Measurements from ENCODE around the gene GOLGA2.
"Not testable (repeated sequence)": the region's sequence is repeated elsewhere in the genome, so short reads cannot be mapped to it uniquely, and the experiment has no call there.

Gene GOLGA2

DNA sequence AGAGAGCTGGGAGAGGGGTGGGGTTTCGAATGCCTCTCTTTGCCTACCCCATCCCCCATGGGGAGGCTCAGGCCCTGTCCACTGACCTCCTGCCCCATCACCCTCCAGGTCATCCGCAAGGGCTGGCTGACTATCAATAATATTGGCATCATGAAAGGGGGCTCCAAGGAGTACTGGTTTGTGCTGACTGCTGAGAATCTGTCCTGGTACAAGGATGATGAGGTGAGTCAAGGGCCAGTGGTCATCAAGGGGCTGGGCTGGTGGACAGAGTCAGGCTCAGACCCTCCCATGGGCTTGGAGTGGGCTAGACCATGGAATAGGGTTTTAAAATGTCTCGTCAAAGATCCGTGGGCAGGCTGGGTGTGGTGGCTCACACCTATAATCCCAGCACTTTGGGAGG lies 33.7 kb downstream of the GOLGA2 start:
- no peak for DNase-seq (ENCODE audit: low spot score)

DNA sequence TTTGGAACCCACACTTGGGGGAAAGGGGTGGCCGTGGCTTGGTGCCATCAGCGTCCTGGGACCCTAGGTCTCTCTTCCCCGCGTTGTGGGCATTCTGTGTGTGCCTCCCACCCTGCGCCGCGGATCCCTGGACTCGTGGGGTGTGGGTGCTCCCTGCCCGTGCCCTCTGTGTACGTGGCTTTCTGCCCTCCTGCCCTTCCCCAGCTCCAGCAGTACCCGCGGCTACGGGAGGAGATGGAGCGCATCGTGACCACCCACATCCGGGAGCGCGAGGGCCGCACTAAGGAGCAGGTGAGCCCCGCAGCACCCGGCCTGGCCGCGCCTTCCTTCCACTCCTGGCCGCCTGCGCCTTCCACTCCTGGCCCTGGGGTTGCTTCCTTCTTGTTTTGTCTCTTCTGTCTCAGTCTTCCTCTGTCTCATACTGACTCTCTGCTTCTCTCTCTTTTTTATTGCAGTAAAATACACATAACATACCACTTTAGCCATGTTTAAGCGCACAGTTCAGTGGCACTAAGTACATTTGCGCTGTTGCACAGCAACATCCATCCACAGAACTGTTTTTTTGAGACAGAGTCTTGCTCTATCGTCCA lies 41.9 kb downstream of the GOLGA2 start:
- no peak for DNase-seq (ENCODE audit: low spot score)

DNA sequence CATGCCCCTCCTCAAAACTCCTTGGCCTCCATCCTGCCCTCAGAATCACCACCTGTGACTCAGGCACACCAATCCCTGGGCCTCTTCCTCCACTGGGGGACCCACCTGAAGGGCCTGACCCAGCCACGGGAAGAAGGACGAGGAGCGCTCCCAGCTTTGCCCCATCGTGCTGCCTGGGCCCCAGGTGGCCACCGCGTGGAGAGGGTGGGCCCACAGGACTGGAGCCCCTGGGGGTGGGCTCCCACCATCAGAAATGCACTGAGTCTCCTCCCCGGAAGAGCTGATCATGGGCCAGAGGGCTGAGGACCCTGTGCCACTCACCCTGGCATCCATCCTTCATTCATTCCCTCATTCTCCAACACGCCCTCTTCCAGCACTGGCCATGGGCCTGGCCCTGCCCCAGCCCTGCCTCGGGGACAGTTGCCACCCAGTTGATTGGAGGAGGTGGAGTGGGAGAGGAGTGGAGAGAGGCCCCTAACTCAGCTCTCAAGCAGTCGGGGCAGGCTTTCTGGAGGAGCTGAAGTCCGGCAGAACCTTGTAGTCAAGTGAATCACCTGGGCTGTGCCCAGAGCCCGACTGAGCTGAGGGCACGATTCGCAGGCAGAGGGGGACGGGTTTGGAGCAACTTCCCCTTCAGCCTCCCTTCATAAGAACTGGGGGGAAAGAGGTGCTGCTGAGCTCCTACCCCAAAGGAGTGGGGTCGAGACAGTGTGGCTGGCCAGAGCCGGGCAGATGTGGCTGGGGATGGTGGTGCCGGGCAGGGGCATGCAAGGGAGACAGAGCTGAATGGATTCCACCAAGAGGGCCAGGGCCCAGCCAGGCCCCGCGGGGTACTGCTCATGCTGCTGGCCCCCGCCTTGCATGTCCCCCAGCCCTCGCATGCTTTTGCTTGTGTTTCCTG lies 43.0 kb downstream of the GOLGA2 start:
- DNase-seq (ENCODE audit: low spot score) = no peak

DNA sequence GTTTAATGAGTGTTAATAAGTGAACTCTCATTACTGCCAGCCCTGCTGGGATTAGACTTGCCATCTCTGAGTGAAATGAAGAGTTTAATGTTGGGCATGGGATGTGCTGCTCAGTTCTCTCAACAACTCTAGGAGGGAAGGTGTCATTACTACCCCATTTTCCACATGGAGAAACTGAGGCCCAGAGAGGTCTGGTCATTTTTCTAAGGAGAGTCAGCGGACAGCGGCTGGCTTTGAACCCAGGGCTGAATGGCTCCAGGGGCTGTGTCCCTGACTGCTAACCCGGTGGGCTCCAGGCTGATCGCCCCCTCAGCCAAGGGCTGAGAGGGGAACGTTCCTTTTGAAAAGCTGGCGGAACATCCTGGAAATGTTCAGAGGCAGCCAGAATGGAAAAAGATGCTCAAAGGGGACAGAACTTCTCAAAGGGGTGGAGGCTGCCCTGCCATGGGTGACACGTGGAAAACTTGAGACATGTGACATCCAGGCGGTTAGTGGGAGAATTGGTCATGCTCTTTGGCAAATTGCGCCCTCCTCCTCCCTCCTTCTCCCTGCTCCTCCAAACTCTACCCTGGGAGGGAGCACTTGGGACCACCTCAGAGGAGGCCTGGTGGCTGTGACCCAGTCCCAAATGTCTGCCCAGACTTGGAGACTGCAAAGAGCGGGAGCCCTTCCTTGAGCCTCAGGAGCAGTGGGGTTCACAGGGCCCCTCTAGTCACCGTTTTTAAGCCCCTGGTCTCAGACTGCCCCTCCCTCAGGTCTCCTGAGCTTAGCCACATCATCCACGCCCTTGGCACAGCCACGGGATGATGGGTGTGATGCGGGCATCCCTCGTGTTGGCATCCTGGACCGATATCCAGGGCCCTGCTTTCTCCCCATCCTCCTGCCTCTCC lies 43.9 kb downstream of the GOLGA2 start:
- DNase-seq (ENCODE audit: low spot score) = no peak

DNA sequence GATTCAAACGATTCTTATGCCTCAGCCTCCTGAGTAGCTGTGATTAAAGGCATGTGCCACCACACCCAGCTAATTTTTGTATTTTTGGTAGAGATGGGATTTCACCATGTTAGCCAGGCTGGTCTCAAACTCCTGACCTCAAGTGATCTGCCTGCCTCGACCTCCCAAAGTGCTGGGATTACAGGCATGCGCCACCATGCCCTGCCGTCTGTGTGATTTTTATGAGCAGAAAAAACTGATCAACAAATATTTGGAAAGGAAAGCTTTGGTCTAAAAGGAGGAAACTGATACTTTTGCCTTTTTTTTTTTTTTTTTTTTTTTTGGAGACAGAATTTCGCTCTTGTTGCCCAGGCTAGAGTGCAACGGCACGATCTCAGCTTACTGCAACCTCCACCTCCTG lies 44.9 kb downstream of the GOLGA2 start:
- not testable (repeated sequence) for DNase-seq (ENCODE audit: low spot score)

DNA sequence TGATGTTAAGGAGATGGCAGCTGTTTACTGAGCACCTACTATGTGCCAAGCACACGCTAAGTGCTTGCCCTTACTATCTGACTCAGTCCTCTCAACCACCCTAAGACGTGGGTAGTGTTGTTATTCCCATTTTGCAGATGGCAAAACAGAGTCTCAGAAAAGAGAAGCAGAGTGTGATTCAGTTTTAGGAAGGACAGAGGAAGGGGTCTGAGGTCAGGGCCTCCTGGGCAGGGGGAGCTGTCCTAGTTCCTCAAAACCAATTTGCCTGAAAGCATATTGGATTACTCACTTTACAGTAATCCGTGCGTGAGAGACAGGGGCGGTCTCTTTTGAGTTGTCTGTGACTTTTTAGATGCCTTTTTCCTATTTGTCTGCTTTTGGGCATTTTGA lies 49.4 kb downstream of the GOLGA2 start:
- DNase-seq (ENCODE audit: low spot score) = no peak

DNA sequence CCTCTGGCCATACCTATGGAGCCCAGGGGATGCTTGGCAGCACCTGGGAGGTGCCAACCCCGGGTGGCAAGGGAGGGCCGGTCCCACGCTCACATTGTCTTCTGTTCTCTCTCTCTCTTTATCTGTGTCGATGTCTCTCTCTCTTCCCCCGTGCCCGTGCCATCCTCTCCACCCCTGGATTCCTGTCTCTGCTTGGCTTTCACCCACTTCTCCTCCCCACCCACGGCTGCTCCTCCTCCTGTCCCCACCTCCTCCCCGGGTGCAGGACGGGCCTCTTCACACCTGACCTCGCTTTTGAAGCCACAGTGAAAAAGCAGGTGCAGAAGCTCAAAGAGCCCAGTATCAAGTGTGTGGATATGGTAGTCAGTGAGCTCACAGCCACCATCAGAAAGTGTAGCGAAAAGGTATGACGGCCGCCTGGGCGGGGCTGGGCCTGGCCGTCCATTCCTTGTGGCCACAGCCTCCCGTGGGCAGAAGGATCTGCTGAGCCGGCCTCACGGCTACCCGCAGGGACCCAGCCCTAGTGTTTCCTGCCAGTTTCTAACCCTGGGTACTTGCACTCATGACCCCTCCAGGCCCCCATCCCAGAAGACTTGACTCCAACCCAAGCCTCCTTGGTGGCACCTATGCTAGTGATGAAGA lies 49.9 kb downstream of the GOLGA2 start:
- no peak for DNase-seq (ENCODE audit: low spot score)

DNA sequence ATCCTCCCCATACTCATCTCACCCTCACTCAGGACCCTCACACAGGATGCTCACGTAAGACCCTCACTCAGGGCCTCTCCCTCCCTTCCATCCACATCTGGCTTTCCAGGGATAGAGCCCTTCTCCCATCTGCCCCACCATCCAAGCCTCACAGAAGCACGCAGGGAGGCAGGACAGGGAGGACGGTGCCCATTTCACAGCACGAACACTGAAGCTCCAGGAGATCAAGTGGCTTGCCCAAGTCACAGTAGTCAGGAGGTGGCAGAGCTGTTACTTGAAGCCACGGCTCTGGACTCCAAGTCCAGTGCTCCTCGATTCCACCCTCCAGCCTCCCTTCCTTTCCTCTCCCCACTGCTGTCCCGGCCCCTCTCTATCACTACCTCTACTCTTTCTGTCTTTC lies 50.9 kb downstream of the GOLGA2 start:
- DNase-seq (ENCODE audit: low spot score) = no peak

DNA sequence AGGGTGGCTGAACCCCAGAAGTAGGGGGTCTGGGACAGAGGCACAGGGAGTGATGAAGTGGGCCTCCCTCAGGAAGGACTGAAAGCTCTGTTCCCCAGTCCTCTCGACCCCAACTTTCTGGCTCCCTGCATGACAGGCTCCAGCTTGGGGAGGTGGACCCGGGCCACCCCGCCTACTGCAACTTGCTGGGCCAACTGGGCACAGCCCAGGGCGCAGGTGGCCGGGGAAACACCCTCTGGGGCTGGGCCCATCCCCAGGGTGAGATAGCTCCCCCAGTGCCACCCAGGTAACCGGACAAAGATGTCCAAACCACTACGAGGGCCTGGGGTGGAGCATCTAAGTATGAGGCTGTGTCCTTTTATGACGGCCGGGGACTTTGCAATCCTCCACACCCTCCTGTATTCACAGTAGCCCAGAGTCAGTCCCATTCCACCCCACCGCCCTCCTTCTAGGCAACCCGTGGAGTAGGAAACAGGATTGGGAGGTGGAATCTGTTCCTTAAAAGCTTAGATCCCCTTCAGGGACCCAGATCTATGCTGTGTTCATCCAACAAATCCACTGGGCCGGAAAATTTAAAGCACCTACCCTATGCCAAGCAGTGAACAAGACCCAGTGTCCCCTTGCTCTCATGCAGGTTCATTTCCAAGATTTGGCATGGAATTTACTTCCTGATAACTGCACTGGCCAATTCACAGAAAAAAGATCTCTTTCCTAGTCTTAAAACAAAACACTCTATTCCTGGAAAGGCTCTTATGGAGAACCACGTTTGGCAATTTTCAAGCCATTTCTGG lies 52.7 kb downstream of the GOLGA2 start:
- DNase-seq (ENCODE audit: low spot score) = no peak

DNA sequence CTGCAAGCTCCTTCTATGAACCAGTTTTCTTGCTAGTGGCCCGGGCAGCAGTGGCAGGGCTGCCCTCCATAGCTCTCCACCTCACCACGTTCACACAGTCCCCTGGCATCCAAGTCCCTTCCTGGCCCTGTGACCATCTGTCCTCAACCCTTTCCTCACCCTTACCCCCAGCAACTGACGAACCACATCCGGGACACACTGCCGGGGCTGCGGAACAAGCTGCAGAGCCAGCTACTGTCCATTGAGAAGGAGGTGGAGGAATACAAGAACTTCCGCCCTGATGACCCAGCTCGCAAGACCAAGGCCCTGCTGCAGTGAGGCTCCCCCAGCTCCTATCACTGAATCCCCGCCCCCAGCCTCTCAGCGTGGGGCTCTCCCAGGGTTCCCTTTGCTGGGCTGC lies 53.8 kb downstream of the GOLGA2 start:
- DNase-seq (ENCODE audit: low spot score) = no peak

DNA sequence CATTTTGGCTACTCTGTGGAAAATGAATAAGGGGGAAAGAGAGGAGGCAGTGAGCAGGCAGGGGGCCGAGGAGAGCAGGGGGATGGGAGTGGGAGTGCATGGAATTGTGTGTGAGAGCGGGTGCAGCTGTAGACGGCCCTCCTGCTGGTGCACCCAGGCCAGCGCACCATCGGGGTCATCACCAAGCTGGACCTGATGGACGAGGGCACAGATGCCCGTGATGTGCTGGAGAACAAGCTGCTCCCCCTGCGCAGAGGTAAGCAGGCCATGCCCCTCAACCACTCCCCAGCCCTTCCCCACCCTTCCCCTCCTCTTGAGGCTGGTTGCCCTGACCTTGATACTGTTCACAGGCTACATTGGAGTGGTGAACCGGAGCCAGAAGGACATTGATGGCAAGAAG lies 56.0 kb downstream of the GOLGA2 start:
- DNase-seq (ENCODE audit: low spot score) = no peak

DNA sequence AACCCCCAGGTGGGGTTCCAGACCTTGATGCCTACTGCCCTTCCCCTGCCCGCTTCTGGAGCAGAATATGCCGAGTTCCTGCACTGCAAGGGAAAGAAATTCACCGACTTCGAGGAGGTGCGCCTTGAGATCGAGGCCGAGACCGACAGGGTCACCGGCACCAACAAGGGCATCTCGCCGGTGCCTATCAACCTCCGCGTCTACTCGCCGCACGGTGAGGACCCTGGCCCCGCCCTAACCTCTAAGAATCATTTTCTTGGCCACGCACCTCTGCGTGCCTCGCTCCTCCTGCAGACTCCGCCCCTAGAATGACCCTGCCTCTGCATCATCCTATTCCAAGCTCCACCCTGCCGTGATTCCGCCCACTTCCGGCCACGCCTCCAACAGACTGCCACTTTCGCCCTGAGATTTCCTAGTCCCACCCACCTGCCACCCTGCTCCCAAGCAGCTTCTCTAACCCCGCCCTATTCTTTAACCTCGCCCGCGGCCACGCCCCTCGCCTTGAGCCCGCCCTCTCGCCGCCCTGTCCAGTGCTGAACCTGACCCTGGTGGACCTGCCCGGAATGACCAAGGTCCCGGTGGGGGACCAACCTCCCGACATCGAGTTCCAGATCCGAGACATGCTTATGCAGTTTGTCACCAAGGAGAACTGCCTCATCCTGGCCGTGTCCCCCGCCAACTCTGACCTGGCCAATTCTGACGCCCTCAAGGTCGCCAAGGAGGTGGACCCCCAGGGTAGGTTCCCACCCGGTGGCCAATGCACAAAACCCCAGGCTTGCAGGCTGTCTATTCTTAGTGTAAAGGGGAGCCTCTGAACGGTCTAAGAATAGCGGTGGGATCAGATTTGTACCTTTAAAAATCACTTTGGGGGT lies 57.1 kb downstream of the GOLGA2 start:
- peak; percentile 94 for DNase-seq (ENCODE audit: low spot score)

DNA sequence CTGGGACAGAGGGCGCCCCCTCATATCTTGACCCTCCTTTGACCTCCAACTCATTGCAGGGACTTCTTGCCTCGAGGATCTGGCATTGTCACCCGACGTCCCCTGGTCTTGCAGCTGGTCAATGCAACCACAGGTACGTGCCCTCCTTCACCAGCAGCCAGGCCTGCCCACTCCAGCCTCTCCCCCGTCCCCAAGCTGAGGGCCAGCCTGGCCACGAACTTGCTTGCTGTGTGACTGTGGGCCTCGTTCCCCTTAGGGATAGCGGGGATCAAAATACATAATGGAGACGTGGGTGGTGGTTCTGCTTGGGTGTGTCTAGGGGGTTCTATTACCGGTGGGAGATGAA lies 57.7 kb downstream of the GOLGA2 start:
- DNase-seq (ENCODE audit: low spot score) = no peak

DNA sequence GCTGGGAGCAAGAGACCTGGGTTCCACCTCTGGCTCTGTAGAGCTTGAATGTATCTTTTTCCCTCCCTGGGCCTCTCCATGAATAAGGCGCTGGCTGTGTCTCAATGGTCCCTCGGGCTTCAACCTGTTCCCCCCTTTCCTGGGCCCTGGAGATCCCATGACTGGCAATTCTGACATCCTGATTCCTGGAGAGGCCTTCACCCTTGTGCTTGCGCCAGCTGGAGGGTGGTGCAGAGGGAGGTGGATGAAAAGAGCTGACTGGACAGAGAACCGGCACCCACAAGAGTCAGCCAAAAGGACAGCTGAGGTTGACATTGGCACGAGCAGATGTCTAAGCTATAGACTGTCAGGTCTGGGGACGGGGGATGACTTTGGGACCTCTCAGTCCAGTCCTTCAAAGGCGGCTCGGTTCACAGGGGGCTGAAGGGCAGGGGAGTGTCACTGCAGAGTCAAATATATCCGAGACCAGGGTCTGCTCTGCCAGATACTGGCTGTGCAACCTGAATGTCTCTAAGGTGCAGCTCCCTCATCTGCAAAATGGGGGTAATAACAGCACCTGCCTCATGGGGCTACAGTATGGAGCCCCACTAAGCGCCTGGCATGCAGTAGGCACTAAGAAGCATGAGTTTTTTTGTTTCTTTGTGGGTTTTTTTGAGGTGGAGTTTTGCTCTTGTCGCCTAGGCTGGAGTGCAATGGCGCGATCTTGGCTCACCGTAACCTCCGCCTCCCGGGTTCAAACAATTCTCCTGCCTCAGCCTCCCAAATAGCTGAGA lies 58.8 kb downstream of the GOLGA2 start:
- DNase-seq (ENCODE audit: low spot score) = no peak

DNA sequence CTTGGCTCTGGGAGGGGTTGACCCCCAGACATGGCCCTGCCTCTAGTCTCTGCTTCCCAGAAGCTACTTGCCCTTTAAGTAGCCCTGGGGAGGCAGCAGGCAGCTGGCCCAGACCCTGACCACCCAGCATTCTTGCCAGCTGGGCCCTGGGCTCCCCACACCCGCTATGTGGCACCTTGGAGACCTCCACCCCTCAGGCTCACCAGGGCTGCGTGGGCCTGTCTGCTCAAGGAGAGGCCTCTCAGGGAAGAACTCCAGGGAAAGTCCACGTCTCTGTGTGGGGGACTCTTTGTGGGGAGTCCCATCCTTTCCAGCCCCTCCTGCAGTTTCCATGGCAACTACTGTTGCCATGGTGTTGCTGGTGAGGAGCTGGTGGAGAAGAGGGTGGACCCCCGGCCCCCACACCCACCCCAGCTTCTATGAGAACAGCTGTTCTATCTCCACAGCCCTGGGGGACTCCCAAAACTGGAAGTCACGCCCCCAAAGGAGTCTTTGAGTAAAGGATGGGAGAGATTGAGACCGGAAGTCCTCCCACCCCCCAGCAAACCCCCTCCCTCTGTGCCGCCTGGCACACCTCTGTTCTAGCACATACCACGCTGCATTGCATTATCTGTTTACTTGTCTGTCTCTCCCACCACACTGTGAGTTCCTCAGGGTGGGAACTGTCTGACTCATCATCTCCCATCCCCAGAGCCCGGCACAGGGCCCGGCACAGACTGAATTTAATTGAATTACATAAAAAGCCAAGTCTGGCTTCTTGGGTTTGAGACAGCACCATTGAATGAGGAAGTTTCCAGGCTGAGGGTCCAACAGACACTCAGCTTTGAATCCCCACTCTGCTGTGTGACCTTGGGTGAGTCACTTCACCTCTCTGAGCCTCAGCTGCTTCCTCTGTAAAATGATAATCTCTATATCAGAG lies 60.1 kb downstream of the GOLGA2 start:
- peak; percentile 63 for DNase-seq (ENCODE audit: low spot score)

DNA sequence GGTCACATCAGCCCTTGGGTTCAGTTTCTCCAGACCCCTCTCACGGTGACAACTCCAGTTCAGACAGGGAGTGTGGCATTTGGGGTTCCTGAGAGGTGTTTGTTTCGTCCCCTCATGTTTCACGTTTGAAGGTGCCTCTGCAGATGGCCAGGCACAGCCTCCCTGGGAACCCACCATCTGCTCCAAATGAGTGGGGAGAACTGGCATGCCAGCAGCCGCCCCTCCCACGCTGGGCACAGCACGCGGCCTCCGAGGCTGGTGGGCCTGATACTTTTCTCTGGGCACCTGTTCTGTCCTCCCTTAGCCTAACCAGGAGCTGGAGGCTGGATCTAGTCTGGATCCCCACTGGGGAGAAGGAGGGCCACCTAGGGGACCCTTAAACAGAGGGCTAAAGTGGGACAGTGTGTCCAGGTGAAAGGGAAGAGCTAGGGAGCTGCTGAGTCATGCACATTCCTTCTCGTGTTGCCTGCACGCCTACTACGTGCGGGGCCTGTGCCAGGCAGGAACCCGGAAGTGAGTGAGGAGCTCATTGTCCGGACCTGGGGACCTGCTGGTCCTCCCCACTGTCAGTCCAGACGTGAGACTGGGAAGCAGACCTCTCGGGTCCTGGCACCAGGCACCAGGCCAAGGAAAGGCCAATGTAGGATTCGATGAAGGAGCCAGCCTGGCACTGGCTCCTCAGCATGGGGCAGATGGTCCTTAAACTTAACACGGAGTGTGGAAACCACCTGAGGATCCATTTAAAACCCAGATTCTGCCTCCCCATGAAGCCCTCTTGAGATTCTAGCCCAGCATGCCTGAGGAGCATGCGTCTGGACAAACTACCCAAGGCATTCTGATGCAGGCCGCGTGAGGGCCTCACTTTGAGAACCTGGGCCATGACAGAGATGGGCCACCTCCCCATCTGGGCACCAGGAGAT lies 61.0 kb downstream of the GOLGA2 start:
- DNase-seq (ENCODE audit: low spot score) = peak; percentile 37

DNA sequence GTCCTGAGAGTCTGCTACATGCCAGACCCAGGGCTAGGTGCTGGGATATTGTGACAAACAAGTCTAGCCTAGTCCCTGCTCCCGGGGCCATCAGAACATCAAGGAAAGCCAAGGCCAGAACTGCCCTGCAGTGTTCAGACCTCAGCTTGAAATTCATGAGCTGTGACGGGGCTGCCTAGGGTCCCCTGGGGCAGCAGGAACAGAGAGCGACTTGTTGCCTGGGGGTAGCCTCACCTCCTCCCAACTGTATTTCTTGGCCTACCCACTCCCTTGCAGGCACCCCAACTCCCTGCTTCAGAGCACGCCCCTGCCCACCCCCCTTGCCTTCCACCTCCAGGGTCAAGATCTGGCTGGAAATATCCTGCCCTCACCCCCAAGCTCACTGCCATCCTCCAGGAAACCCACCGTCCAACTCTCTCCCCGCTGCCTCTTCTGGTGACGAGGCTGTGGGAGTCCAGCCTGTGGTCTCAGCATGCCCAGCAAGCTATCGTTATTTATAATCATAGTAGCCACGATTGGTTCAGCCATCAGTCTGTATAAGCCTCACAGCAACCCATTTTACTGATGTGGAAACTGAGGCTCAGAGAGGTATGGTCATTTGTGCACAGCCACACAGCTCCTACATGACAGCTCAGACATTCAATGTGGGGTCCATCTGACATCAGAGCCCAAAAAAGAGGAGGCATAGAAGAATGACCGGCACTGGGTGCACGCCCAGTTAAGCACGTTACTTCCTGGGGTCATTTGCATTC lies 61.9 kb downstream of the GOLGA2 start:
- DNase-seq (ENCODE audit: low spot score) = no peak

Measured in Ammon's horn (tissue), 1 donor.